Measurements from ENCODE around the gene HS3ST3A1.
"Not testable (repeated sequence)": the region's sequence is repeated elsewhere in the genome, so short reads cannot be mapped to it uniquely, and the experiment has no call there.

The HS3ST3A1 gene

GRCh38 chr17:13557077-13557476 lies 44.7 kb downstream of the HS3ST3A1 start:
- DNase-seq (ENCODE audit: extremely low read depth, low read depth): no peak
- TF ChIP-seq CTCF (IDR thresholded peaks at IDR 0.05; ENCODE audit: low read depth, low read length, missing control alignments): no peak
- no peak overlapping the region for H3K4me3 ChIP-seq (replicated peaks; ENCODE audit: low read depth, low read length)

DNA sequence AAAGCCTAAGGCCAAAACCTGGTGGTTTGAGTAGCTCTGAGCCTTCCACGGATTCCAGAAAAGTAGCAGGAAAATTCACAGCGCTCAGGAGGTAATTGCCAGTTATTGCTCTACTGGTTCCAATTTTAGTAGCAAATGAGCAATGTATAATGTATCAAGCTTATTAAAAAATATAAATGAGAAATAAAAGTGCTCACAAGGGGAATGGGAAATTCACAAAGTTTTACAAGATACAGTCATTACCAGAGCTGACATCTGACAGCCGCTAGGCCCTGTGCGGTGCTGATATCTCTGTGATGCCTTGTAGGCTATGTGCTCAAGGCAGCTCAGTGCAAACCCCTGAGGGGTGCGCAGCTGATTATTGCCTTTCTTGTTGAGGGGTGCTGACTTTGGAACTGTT lies 47.5 kb downstream of the HS3ST3A1 start:
- no peak for TF ChIP-seq CTCF (IDR thresholded peaks at IDR 0.05; ENCODE audit: low read depth, low read length, missing control alignments)

GRCh38 chr17:13550291-13550690 lies 51.4 kb downstream of the HS3ST3A1 start:
- DNase-seq (ENCODE audit: extremely low read depth, low read depth): no peak

More for the DNA sequence above, 47.5 kb downstream of the HS3ST3A1 start:
- no peak overlapping the region for H3K4me3 ChIP-seq (replicated peaks; ENCODE audit: low read depth, low read length)
- DNase-seq (ENCODE audit: extremely low read depth, low read depth): no peak

GRCh38 chr17:13548576-13548975 lies 53.2 kb downstream of the HS3ST3A1 start:
- not testable (repeated sequence) for H3K4me3 ChIP-seq (replicated peaks; ENCODE audit: low read depth, low read length); DNase-seq (ENCODE audit: extremely low read depth, low read depth)

More at GRCh38 chr17:13550291-13550690, 51.4 kb downstream of the HS3ST3A1 start:
- TF ChIP-seq CTCF (IDR thresholded peaks at IDR 0.05; ENCODE audit: low read depth, low read length, missing control alignments): no peak
- H3K4me3 ChIP-seq (replicated peaks; ENCODE audit: low read depth, low read length): no peak overlapping the region

DNA sequence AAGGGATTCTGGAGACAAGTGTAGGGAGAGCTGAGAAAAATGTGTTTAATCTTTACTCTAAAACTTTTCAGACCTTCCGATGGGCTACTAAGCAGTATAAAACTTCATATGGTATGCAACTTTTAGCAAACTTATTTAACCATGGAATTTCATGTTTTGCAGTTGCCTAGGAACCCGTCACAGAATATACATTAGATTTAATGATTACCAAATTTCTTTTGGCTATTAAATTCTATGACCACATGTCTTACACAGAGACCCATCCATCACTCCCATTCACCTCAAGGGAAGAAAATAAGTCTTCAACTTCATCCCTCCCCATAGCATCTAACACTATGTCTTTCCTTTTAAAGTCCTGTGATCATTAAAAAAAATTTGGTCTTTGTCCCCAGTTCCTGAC lies 54.9 kb downstream of the HS3ST3A1 start:
- no peak overlapping the region for H3K4me3 ChIP-seq (replicated peaks; ENCODE audit: low read depth, low read length)
- TF ChIP-seq CTCF (IDR thresholded peaks at IDR 0.05; ENCODE audit: low read depth, low read length, missing control alignments): no peak
- no peak for DNase-seq (ENCODE audit: extremely low read depth, low read depth)

- TF ChIP-seq CTCF (IDR thresholded peaks at IDR 0.05; ENCODE audit: low read depth, low read length, missing control alignments): no peak
- no peak for DNase-seq (ENCODE audit: extremely low read depth, low read depth)
- no peak overlapping the region for H3K4me3 ChIP-seq (replicated peaks; ENCODE audit: low read depth, low read length)
These were observed 55.8 kb downstream of the HS3ST3A1 start for GRCh38 chr17:13545941-13546340.

DNA sequence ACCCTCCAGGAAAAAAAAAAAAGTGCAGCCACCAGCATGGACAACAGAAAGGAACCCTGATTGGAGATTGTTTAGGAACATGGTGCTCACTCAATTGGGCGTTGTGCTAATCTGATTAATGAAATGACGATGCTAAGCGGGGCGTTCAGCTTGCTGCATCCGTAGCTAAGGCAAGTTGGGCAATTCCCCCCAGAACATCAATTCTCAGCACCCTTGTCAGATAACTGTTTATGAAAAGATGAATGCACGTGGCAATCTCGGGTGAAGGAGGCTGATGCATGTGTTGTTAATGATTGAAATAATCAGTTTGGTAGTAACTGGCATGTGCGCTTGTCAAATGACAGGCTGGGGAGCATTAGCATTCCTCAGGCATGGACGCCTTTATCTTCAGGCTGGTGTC lies 57.0 kb downstream of the HS3ST3A1 start:
- H3K4me3 ChIP-seq (replicated peaks; ENCODE audit: low read depth, low read length): no peak overlapping the region
- DNase-seq (ENCODE audit: extremely low read depth, low read depth): no peak
- TF ChIP-seq CTCF (IDR thresholded peaks at IDR 0.05; ENCODE audit: low read depth, low read length, missing control alignments): no peak
